ENCODE measurements around the gene CLNS1A. TPM values are rescaled to one million over a fixed set of nuclear protein-coding genes. Genes with fewer than 3 reads are reported as not detected.

The CLNS1A gene
- total RNA-seq, 4 donors from 2014 or later: 33.0 to 90.0 (median 56.7) TPM

DNA sequence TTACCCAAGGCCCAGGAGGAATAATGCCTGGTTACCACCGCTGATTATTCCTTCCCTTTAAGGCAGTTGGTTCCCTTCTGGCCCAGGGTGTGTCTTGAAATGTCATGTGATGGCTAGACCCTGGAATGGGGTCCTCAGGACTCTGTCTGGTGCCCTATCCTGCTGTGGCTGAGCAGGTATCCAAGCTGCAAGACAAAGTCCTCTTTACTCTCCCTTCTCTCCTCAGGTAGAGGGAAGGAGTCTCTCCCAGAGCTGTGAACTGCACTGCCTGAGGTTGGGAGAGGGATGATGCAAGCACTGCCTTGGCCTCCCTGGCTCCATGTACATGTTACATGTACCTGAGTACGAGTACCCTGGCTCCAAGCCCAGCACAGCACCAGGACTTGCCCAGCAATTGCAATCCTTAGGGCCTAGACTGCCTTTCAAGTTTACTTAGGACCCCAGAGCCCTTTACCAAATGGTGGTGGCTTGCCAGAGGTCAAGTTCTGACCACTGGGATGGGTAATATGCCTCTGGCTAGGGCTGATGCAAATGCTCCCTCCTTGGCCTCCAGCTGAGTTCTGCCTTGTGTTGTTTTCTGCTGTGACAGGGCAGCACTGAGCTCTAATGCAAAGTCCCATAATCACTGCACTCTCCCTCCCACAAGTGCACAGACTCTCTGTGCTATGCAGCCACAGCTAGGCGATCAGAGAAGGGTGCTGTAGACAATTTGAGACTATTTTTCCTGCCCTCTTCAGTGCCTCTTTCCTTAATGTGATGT is 68.5 kb downstream of the CLNS1A start:
- Histone ChIP-seq H3K4me1 (no peaks in the 10 kb centered on the region), H3K4me3 (no peak overlapping the region), H3K36me3 (no peaks in the 10 kb centered on the region), H3K9me3 (no peaks in the 10 kb centered on the region), H3K27ac (no peak overlapping the region), H3K27me3 (no peaks in the 10 kb centered on the region)
- TF ChIP-seq POLR2A (IDR thresholded peaks at IDR 0.05): no peak
- TF ChIP-seq, protein P1, sequence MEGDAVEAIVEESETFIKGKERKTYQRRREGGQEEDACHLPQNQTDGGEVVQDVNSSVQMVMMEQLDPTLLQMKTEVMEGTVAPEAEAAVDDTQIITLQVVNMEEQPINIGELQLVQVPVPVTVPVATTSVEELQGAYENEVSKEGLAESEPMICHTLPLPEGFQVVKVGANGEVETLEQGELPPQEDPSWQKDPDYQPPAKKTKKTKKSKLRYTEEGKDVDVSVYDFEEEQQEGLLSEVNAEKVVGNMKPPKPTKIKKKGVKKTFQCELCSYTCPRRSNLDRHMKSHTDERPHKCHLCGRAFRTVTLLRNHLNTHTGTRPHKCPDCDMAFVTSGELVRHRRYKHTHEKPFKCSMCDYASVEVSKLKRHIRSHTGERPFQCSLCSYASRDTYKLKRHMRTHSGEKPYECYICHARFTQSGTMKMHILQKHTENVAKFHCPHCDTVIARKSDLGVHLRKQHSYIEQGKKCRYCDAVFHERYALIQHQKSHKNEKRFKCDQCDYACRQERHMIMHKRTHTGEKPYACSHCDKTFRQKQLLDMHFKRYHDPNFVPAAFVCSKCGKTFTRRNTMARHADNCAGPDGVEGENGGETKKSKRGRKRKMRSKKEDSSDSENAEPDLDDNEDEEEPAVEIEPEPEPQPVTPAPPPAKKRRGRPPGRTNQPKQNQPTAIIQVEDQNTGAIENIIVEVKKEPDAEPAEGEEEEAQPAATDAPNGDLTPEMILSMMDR (IDR thresholded peaks at IDR 0.05): no peak
- DNase-seq: no peak

DNA sequence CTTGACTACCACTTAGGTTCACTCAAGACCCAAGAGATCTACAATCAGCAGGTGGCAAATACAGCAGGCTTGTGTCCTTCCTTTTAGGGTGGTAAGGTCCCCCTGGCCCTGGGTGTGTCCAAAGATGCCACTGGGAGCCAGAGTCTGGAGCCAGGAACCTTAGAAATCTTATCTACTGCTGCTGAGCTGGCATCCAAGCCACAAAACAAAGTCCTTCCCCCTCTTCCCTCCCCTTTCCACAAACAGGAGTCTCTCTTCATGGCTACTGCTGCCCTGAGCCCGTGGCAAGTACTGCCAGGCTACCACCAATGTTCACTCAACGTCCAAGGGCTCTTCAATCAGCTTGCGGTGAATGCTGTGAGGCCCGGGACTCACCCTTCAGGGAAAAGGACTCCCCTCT is 69.3 kb downstream of the CLNS1A start:
- no peak for DNase-seq
- H3K36me3 ChIP-seq: no peaks in the 10 kb centered on the region
- no peak overlapping the region for H3K27ac ChIP-seq
- H3K4me3 ChIP-seq: no peak overlapping the region
- H3K27me3 ChIP-seq: no peaks in the 10 kb centered on the region
- H3K9me3 ChIP-seq: no peaks in the 10 kb centered on the region
- no peak for TF ChIP-seq POLR2A (IDR thresholded peaks at IDR 0.05)
- TF ChIP-seq, protein P1 (IDR thresholded peaks at IDR 0.05): no peak
- H3K4me1 ChIP-seq: no peaks in the 10 kb centered on the region

Small RNA genes lying within 50 kb of the gene (small RNA-seq; reads per million reads assigned to genes)
- gene RNU7-59P: 0 reads per million in 2 donors

Other genes starting within 250 kb of the CLNS1A start
- gene PAK1, start 163.7 kb downstream of the CLNS1A start, total RNA-seq: 100 to 1,000 TPM in 2 of 4 donors, 10 to 100 TPM in 2; 60.2 to 127 (median 103) TPM
- 10 to 100 TPM in 3 of 4 donors, 1 to 10 TPM in 1; 5.0 to 62.0 (median 18.0) TPM for gene AQP11, start 47.8 kb downstream of the CLNS1A start, total RNA-seq
- gene RSF1, start 182.9 kb upstream of the CLNS1A start, total RNA-seq: 100 to 1,000 TPM in 1 of 4 donors, 10 to 100 TPM in 3; 38.4 to 129 (median 70.5) TPM
- 10 to 100 TPM in 2 of 4 donors, 1 to 10 TPM in 1, not detected in 1; 9.0 to 16.6 (median 14.8) TPM for gene AAMDC, start 183.3 kb upstream of the CLNS1A start, total RNA-seq